MCF 10A (cell line): ENCODE results near the gene RAB31. TPM values are rescaled to one million over a fixed set of nuclear protein-coding genes. Genes with fewer than 3 reads are reported as not detected.

Source experiments
- BruUV-seq: library from RNA; stranded (reverse); fragments of 400-500 nt; replicated peaks from 2 replicates; lab custom pipeline; 2021; lab: Mats Ljungman, UMichigan
- CTCF ChIA-PET: fragments of 300-600 bp; sonication (Branson Sonifier 250); formaldehyde crosslinking; extraction: SDS; loops from one replicate; lab custom pipeline; 2021; ENCODE audit warnings: antibody characterized with exemption, inconsistent platforms; lab: Yijun Ruan, JAX
- POLR2A ChIA-PET: fragments of 300-600, 350-650 bp; sonication (Branson Sonifier 250); formaldehyde crosslinking; extraction: SDS; loops from one replicate; lab custom pipeline; 2020; ENCODE audit warnings: antibody characterized with exemption, inconsistent platforms; lab: Yijun Ruan, JAX
- DNase-seq: peaks from one replicate; pipeline ENCODE4 v3.0.0-alpha.2; 2018; ENCODE audit not compliant: unreplicated experiment
- H3K27ac Mint-ChIP-seq: one replicate; pipeline ENCODE4 v1.8.0; 2022; ENCODE audit warnings: mild to moderate bottlenecking, low read depth, mixed read lengths; ENCODE audit not compliant: unreplicated experiment
- H3K27me3 Mint-ChIP-seq: one replicate; pipeline ENCODE4 v1.8.0; 2022; ENCODE audit warnings: mixed read lengths; ENCODE audit not compliant: insufficient read depth, unreplicated experiment
- H3K36me3 Mint-ChIP-seq: one replicate; pipeline ENCODE4 v1.8.0; 2022; ENCODE audit warnings: mild to moderate bottlenecking, moderate library complexity, mixed read lengths; ENCODE audit not compliant: insufficient read depth, unreplicated experiment
- H3K4me1 Mint-ChIP-seq: one replicate; pipeline ENCODE4 v1.8.0; 2022; ENCODE audit warnings: mixed read lengths; ENCODE audit not compliant: insufficient read depth, unreplicated experiment
- H3K4me3 Mint-ChIP-seq: one replicate; pipeline ENCODE4 v1.8.0; 2022; ENCODE audit warnings: mild to moderate bottlenecking, moderate library complexity, mixed read lengths; ENCODE audit not compliant: unreplicated experiment
- H3K9me3 Mint-ChIP-seq: one replicate; pipeline ENCODE4 v1.8.0; 2022; ENCODE audit warnings: mixed read lengths; ENCODE audit not compliant: unreplicated experiment
- intact Hi-C: fragments of 100-400 bp; cut with micrococcal nuclease; formaldehyde crosslinking; loops from 2 replicates; pipeline ENCODE4 v1.14.1; 2022
- total RNA-seq: library from RNA; stranded (reverse); gene quantifications from 2 replicates; pipeline ENCODE4 v1.2.3, GENCODE V29; 2022
- TF ChIP-seq, protein P1 (sequence below): fragments of 200-600 bp; IDR thresholded peaks from one replicate; pipeline ENCODE4 v1.8.0; 2022; ENCODE audit warnings: antibody characterized with exemption, mild to moderate bottlenecking; ENCODE audit not compliant: unreplicated experiment

RAB31 gene
- total RNA-seq, 1 experiment from 2014 or later: 6.1 TPM

DNA sequence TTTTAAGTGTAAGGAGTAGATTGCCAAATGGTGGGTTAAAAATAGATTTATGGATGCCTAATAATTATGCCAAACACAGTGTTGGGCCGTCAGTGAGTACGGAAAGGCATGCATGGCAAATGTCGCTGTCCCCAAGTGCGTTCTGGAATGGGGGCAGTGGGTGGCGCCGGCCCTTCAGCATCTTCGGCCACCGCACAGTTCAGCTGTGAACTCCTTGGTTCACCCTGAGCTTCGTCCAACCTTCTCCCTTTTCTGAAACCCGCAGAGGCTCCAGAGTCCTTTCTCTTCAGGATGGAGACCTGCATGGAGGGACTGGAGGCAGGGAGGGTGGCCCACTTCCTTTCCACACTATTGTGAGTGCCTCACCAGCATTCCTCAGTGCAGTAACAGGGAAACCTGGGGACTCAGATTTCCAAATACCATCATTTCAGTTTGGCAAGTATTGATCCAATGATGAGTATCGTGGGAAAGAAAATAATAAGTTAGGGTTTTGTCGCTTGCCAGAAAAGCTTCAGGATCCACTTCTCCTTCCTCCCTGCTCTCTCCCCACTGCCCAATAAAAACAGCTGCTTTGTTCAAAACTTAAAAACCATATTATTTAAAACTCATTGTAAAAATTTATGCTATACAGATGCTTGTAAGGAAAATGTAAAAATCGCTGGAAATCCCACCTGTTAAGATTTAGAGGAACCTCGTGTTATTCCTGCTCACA, 103.0 kb downstream of the RAB31 start:
- BruUV-seq: no TSS peak
- TF ChIP-seq, protein P1, sequence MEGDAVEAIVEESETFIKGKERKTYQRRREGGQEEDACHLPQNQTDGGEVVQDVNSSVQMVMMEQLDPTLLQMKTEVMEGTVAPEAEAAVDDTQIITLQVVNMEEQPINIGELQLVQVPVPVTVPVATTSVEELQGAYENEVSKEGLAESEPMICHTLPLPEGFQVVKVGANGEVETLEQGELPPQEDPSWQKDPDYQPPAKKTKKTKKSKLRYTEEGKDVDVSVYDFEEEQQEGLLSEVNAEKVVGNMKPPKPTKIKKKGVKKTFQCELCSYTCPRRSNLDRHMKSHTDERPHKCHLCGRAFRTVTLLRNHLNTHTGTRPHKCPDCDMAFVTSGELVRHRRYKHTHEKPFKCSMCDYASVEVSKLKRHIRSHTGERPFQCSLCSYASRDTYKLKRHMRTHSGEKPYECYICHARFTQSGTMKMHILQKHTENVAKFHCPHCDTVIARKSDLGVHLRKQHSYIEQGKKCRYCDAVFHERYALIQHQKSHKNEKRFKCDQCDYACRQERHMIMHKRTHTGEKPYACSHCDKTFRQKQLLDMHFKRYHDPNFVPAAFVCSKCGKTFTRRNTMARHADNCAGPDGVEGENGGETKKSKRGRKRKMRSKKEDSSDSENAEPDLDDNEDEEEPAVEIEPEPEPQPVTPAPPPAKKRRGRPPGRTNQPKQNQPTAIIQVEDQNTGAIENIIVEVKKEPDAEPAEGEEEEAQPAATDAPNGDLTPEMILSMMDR: no peak
- Mint-ChIP-seq H3K27me3 (no peaks in the 10 kb centered on the region), H3K4me1 (peaks cover 16% of the 10 kb centered on the region), H3K36me3 (no peaks in the 10 kb centered on the region), H3K9me3 (no peaks in the 10 kb centered on the region), H3K4me3 (no peak overlapping the region), H3K27ac (no peak overlapping the region)
- POLR2A ChIA-PET: no interaction called here
- DNase-seq: no peak
- intact Hi-C loops: no loop called here
- CTCF ChIA-PET: interaction anchor here (0.6 kb wide), 1 partner anchor 164 kb away, joined by 3 read pairs; no protein-coding TSS in a partner anchor

DNA sequence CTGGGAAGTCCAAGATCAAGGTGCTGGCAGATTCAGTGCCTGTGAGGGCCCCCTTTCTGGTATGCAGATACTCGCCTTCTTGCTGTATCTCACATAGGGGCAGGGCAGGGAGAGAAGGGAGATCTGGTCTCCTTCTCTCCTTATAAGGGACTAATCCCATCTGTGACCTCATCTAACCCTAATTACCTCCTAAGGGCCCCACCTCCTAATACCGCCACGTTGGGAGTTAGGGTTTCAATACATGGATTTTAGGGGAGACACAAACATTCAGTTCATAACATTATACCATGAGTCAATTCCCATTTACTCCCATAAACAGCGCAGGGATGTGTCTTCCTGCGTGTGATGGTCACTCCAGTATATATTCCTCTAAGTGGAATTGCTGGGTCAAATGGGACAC, 103.9 kb downstream of the RAB31 start:
- ChIA-PET POLR2A (no interaction called here), CTCF (interaction anchor here (0.6 kb wide), 1 partner anchor 165 kb away, joined by 3 read pairs; no protein-coding TSS in a partner anchor)
- H3K4me1 Mint-ChIP-seq: peaks cover 16% of the 10 kb centered on the region
- intact Hi-C loops: no loop called here
- no peaks in the 10 kb centered on the region for H3K36me3 Mint-ChIP-seq
- DNase-seq: no peak
- no peaks in the 10 kb centered on the region for H3K9me3 Mint-ChIP-seq
- no peak overlapping the region for H3K27ac Mint-ChIP-seq
- H3K4me3 Mint-ChIP-seq: no peak overlapping the region
- H3K27me3 Mint-ChIP-seq: no peaks in the 10 kb centered on the region
- TF ChIP-seq, protein P1: no peak
- no TSS peak for BruUV-seq

DNA sequence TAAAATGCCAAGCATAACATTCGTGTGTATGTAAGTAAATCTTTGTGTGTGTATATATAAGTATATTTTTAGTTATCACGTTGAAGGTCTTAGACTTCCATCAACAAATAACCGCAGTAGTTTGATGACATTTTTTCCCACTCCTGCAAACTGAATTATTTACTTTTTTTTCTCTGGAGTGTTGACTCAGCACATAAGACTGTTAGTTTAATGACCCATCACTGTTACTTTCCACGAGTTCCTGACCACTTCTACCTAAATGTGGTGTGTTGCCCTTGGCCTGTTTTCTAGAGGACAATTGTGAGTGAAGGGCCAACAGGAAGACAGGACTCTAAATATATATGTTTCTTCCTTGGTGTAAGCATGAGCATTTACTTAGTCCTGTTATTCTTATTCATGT, 106.3 kb downstream of the RAB31 start:
- peaks cover 8% of the 10 kb centered on the region for H3K4me1 Mint-ChIP-seq
- H3K36me3 Mint-ChIP-seq: no peaks in the 10 kb centered on the region
- ChIA-PET POLR2A (interaction anchor here (1.2 kb wide), 1 partner anchor 13 kb away, joined by 5 read pairs; no protein-coding TSS in a partner anchor), CTCF (no interaction called here)
- TF ChIP-seq, protein P1: no peak
- no peaks in the 10 kb centered on the region for H3K27me3 Mint-ChIP-seq
- H3K27ac Mint-ChIP-seq: peak overlapping the region; percentile 27
- DNase-seq: peak; percentile 73
- peaks cover 7% of the 10 kb centered on the region for H3K9me3 Mint-ChIP-seq
- BruUV-seq: no TSS peak
- no peak overlapping the region for H3K4me3 Mint-ChIP-seq
- intact Hi-C loops: no loop called here

DNA sequence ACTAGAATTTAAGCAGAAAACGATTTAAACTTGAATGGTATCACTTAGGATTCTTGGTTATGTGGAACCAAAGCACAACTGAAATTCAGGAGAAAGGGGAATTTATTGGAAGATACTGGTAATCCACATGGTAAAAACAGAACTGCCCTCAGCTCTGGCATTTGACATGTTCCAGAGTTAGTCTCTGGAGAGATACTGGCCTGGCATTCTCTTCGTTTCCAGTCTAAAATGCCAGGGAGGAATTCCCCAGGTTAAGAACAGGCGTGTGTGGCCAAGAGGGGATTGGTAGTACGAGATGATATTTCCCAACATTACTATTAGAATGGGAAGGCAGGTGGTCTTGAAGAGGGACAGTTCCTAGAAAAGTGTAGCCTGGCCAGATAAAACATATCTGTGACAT, 109.2 kb downstream of the RAB31 start:
- Mint-ChIP-seq H3K9me3 (peaks cover 7% of the 10 kb centered on the region), H3K27me3 (no peaks in the 10 kb centered on the region), H3K4me3 (no peak overlapping the region), H3K4me1 (peaks cover 8% of the 10 kb centered on the region), H3K36me3 (no peaks in the 10 kb centered on the region), H3K27ac (no peak overlapping the region)
- ChIA-PET POLR2A (no interaction called here), CTCF (interaction anchor here (0.5 to 0.7 kb wide), 3 partner anchors 8 to 128 kb away, joined by 3 read pairs; no protein-coding TSS in a partner anchor)
- no peak for DNase-seq
- no TSS peak for BruUV-seq
- intact Hi-C loops: no loop called here
- TF ChIP-seq, protein P1: no peak
